HEK293 (cell line): ENCODE measurements around the gene SUMO1.

ENCODE experiments used
- CTCF ChIA-PET: fragments of 350-600 bp; formaldehyde crosslinking; extraction: SDS; loops from one replicate; lab custom pipeline; 2021; ENCODE audit warnings: antibody characterized with exemption; lab: Yijun Ruan, JAX
- POLR2A ChIA-PET: fragments of 300-600 bp; formaldehyde crosslinking; extraction: SDS; loops from one replicate; lab custom pipeline; 2020; ENCODE audit warnings: antibody characterized with exemption, inconsistent platforms; lab: Yijun Ruan, JAX
- H3K27ac ChIP-seq: fragments of 200-500 bp; sonication (Bioruptor generic); 2 replicates; pipeline ENCODE4 v1.5.1; 2014; ENCODE audit warnings: low read depth, low read length, control low read depth, inconsistent platforms; ENCODE audit errors: extremely low read depth
- H3K36me3 ChIP-seq, 2 experiments: fragments of 200-500 bp in 1 of 2; sonication (Bioruptor generic) in 1 of 2; 1 replicate in 1 of 2; 2 replicates in 1 of 2; pipeline ENCODE4 v1.5.1; 2014 to 2017; ENCODE audit warnings: inconsistent platforms in 2 of 2, low read length in 2 of 2; ENCODE audit not compliant: control insufficient read depth in 2 of 2, insufficient read depth in 1 of 2
- H3K4me1 ChIP-seq: fragments of 200-500 bp; sonication (Bioruptor generic); 2 replicates; pipeline ENCODE4 v1.5.1; 2014; ENCODE audit warnings: mild to moderate bottlenecking, low read length, inconsistent platforms; ENCODE audit not compliant: control insufficient read depth, insufficient read depth
- H3K4me3 ChIP-seq: 2 replicates; pipeline ENCODE4 v1.5.1; 2011; ENCODE audit warnings: low read depth, mild to moderate bottlenecking, control low read depth, low read length, moderate library complexity
- H3K9me3 ChIP-seq: fragments of 200-500 bp; sonication (Bioruptor generic); 2 replicates; pipeline ENCODE4 v1.5.1; 2014; ENCODE audit warnings: low read depth, low read length, inconsistent platforms; ENCODE audit not compliant: control insufficient read depth, insufficient read depth
- BCL11B ChIP-seq: fragments of 450-650 bp; formaldehyde crosslinking; IDR thresholded peaks from 2 replicates; pipeline ENCODE4 v1.5.1; 2016; ENCODE audit warnings: low read depth, missing biosample characterization, missing genetic modification characterization
- CTCF ChIP-seq: fragments of 450-650 bp; formaldehyde crosslinking; IDR thresholded peaks from 2 replicates; pipeline ENCODE4 v1.5.1; 2016; ENCODE audit warnings: missing biosample characterization, missing genetic modification characterization
- MYNN ChIP-seq: fragments of 450-650 bp; formaldehyde crosslinking; IDR thresholded peaks from 2 replicates; pipeline ENCODE4 v1.5.1; 2016; ENCODE audit warnings: missing biosample characterization, missing genetic modification characterization, borderline replicate concordance
- OSR2 ChIP-seq: fragments of 450-650 bp; formaldehyde crosslinking; IDR thresholded peaks from 2 replicates; pipeline ENCODE4 v1.5.1; 2016; ENCODE audit warnings: missing biosample characterization, missing genetic modification characterization
- ZNF398 ChIP-seq: fragments of 450-650 bp; formaldehyde crosslinking; IDR thresholded peaks from 2 replicates; pipeline ENCODE4 v1.5.1; 2017; ENCODE audit warnings: missing biosample characterization, missing genetic modification characterization
- ZNF654 ChIP-seq: fragments of 450-650 bp; formaldehyde crosslinking; IDR thresholded peaks from 2 replicates; pipeline ENCODE4 v1.5.1; 2016; ENCODE audit warnings: low read depth, missing biosample characterization, missing genetic modification characterization
- ZNF747 ChIP-seq: fragments of 450-650 bp; formaldehyde crosslinking; IDR thresholded peaks from 2 replicates; pipeline ENCODE4 v1.5.1; 2016; ENCODE audit warnings: missing biosample characterization, missing genetic modification characterization
- TF ChIP-seq, protein P1 (sequence below): fragments of 450-650 bp; formaldehyde crosslinking; IDR thresholded peaks from 2 replicates; pipeline ENCODE4 v1.5.1; 2016; ENCODE audit warnings: missing biosample characterization, missing genetic modification characterization
- TF ChIP-seq, protein P2 (sequence below): fragments of 450-650 bp; formaldehyde crosslinking; IDR thresholded peaks from 2 replicates; pipeline ENCODE4 v1.5.1; 2016; ENCODE audit warnings: missing biosample characterization, missing genetic modification characterization

The SUMO1 gene

DNA sequence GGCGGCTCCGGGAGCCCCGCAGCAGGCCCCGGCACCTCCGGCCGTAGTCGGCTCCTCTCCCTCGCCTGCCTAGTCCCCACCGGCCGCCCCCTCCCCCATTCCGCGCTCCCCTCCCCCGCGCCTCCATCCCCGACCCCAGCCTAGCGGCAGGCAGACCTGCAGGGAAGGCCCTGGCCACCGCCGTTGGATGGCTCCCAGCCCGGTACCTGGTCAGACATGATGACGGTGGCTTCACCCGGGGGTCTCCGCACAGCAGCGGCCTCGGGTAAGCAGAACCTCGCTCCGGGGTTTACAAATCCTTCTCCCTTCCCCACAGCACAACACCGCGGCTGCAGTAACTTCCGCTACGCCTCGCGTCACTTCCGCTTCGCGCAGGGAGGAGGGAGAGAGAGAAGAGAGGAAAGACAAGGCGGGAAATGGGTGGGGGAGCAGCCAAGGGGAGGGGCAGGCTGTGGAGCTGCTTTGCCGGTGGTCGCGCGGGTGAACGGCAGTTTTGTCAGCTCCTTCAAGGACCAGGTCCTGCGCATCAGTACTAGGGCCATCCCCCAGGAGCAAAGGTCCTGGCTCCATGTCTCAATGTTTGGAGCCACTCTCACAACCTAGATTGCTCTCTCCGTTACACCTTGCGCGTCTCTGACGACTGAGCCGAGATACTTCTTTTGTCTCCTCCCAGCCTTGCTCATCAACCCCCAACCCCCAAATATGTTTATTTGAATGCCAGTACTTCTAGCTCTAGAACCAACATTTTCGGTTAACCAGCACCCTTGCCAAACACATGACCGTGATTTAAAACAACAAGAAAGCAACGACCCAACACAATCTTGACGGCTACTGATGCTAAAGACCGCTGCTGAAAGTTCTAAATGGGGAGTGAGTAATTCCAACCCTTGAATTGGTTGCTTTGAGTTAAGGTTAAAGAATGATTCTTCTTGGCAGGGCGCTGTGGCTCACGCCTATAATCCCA is at the start of gene SUMO1 (continued):
- peak; percentile 60 for TF ChIP-seq ZNF398

DNA sequence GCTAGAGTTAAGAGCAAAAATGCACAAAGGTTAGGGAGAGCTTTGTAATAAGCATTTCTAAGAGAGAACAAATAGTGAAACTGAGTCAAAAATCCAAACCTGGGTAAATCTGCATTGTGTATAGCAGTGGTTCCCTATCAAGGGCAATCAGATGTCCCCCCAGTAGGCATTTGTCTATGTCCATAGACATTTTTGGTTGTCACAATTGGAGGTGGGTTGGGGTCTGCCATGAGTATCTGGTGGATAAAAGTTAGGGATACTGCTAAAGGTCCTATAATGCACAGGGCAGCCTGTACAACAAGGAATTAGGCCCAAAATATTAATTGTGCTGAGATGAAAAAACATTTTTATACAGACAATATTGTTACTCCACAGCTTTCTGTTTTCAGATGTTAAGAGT is 48.2 kb upstream of the SUMO1 start:
- Histone ChIP-seq H3K4me3 (no peak overlapping the region), H3K9me3 (no peaks in the 10 kb centered on the region), H3K27ac (no peak overlapping the region), H3K36me3 (peaks cover 84 to 98% of the 10 kb centered on the region in 2 experiments), H3K4me1 (no peaks in the 10 kb centered on the region)
- ChIA-PET POLR2A (no interaction called here), CTCF (interaction anchor here (0.7 to 1.2 kb wide), 3 partner anchors 16 to 223 kb away, joined by 3 to 4 read pairs (median 3); no protein-coding TSS in a partner anchor)
- TF ChIP-seq BCL11B, result no peak
- TF ChIP-seq, protein P1, sequence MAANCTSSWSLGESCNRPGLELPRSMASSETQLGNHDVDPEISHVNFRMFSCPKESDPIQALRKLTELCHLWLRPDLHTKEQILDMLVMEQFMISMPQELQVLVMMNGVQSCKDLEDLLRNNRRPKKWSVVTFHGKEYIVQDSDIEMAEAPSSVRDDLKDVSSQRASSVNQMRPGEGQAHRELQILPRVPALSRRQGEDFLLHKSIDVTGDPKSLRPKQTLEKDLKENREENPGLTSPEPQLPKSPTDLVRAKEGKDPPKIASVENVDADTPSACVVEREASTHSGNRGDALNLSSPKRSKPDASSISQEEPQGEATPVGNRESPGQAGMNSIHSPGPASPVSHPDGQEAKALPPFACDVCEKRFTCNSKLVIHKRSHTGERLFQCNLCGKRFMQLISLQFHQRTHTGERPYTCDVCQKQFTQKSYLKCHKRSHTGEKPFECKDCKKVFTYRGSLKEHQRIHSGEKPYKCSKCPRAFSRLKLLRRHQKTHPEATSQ, result no peak

DNA sequence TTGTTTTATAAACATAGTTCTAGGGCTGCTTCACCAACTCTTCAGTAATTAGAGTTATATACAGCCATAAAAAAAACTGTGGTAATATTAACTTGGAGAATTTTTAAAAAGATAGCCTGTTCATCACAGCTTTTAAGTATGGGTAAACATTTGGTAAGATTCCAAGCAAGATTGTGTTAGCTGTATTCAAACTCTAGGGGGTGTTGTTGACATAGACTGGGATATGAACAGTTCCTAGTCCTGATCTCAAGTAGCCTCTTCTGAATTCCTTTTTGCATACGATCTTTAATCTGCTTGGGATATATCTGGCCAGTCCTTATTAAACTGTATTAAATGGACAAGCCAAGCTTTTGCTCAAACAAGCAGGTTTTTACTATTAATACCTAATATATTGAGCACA is 40.5 kb upstream of the SUMO1 start:
- Histone ChIP-seq H3K9me3 (no peaks in the 10 kb centered on the region), H3K4me1 (peaks cover 15% of the 10 kb centered on the region), H3K27ac (0 out of 2 replicates have a peak overlapping the region, but pooled peaks have one; percentile 64), H3K36me3 (peaks cover 64 to 80% of the 10 kb centered on the region in 2 experiments), H3K4me3 (no peak overlapping the region)
- TF ChIP-seq ZNF654 (tag by site-specific recombination) (peak; percentile 45), CTCF (tag by site-specific recombination) (peak; percentile 49; the same call in 1 of the 2 replicates), ZNF747 (tag by site-specific recombination) (no peak), MYNN (no peak), OSR2 (no peak)
- TF ChIP-seq, protein P2, sequence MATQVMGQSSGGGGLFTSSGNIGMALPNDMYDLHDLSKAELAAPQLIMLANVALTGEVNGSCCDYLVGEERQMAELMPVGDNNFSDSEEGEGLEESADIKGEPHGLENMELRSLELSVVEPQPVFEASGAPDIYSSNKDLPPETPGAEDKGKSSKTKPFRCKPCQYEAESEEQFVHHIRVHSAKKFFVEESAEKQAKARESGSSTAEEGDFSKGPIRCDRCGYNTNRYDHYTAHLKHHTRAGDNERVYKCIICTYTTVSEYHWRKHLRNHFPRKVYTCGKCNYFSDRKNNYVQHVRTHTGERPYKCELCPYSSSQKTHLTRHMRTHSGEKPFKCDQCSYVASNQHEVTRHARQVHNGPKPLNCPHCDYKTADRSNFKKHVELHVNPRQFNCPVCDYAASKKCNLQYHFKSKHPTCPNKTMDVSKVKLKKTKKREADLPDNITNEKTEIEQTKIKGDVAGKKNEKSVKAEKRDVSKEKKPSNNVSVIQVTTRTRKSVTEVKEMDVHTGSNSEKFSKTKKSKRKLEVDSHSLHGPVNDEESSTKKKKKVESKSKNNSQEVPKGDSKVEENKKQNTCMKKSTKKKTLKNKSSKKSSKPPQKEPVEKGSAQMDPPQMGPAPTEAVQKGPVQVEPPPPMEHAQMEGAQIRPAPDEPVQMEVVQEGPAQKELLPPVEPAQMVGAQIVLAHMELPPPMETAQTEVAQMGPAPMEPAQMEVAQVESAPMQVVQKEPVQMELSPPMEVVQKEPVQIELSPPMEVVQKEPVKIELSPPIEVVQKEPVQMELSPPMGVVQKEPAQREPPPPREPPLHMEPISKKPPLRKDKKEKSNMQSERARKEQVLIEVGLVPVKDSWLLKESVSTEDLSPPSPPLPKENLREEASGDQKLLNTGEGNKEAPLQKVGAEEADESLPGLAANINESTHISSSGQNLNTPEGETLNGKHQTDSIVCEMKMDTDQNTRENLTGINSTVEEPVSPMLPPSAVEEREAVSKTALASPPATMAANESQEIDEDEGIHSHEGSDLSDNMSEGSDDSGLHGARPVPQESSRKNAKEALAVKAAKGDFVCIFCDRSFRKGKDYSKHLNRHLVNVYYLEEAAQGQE, result peak; percentile 50
- CTCF ChIA-PET, result interaction anchor here (0.6 to 3.0 kb wide), 11 partner anchors 9 to 1209 kb away, joined by 3 to 21 read pairs (median 4); no protein-coding TSS in a partner anchor
- POLR2A ChIA-PET, result no interaction called here
